MCF 10A (cell line): ENCODE data around the gene TBCD. TPM values are rescaled to one million over a fixed set of nuclear protein-coding genes. Genes with fewer than 3 reads are reported as not detected.

Source experiments
- BruUV-seq: library from RNA; stranded (reverse); fragments of 400-500 nt; replicated peaks from 2 replicates; lab custom pipeline; 2021; lab: Mats Ljungman, UMichigan
- CTCF ChIA-PET: fragments of 300-600 bp; sonication (Branson Sonifier 250); formaldehyde crosslinking; extraction: SDS; loops from one replicate; lab custom pipeline; 2021; ENCODE audit warnings: antibody characterized with exemption, inconsistent platforms; lab: Yijun Ruan, JAX
- POLR2A ChIA-PET: fragments of 300-600, 350-650 bp; sonication (Branson Sonifier 250); formaldehyde crosslinking; extraction: SDS; loops from one replicate; lab custom pipeline; 2020; ENCODE audit warnings: antibody characterized with exemption, inconsistent platforms; lab: Yijun Ruan, JAX
- DNase-seq: peaks from one replicate; pipeline ENCODE4 v3.0.0-alpha.2; 2018; ENCODE audit not compliant: unreplicated experiment
- H3K27ac Mint-ChIP-seq: one replicate; pipeline ENCODE4 v1.8.0; 2022; ENCODE audit warnings: mild to moderate bottlenecking, low read depth, mixed read lengths; ENCODE audit not compliant: unreplicated experiment
- H3K27me3 Mint-ChIP-seq: one replicate; pipeline ENCODE4 v1.8.0; 2022; ENCODE audit warnings: mixed read lengths; ENCODE audit not compliant: insufficient read depth, unreplicated experiment
- H3K36me3 Mint-ChIP-seq: one replicate; pipeline ENCODE4 v1.8.0; 2022; ENCODE audit warnings: mild to moderate bottlenecking, moderate library complexity, mixed read lengths; ENCODE audit not compliant: insufficient read depth, unreplicated experiment
- H3K4me1 Mint-ChIP-seq: one replicate; pipeline ENCODE4 v1.8.0; 2022; ENCODE audit warnings: mixed read lengths; ENCODE audit not compliant: insufficient read depth, unreplicated experiment
- H3K4me3 Mint-ChIP-seq: one replicate; pipeline ENCODE4 v1.8.0; 2022; ENCODE audit warnings: mild to moderate bottlenecking, moderate library complexity, mixed read lengths; ENCODE audit not compliant: unreplicated experiment
- H3K9me3 Mint-ChIP-seq: one replicate; pipeline ENCODE4 v1.8.0; 2022; ENCODE audit warnings: mixed read lengths; ENCODE audit not compliant: unreplicated experiment
- intact Hi-C: fragments of 100-400 bp; cut with micrococcal nuclease; formaldehyde crosslinking; loops from 2 replicates; pipeline ENCODE4 v1.14.1; 2022
- total RNA-seq: library from RNA; stranded (reverse); gene quantifications from 2 replicates; pipeline ENCODE4 v1.2.3, GENCODE V29; 2022
- TF ChIP-seq, protein P1 (sequence below): fragments of 200-600 bp; IDR thresholded peaks from one replicate; pipeline ENCODE4 v1.8.0; 2022; ENCODE audit warnings: antibody characterized with exemption, mild to moderate bottlenecking; ENCODE audit not compliant: unreplicated experiment

TBCD gene
- total RNA-seq, 1 experiment from 2014 or later = 76.2 TPM

- intact Hi-C loops = no loop called here
- H3K9me3 Mint-ChIP-seq = peaks cover 33% of the 10 kb centered on the region
- H3K4me3 Mint-ChIP-seq = no peak overlapping the region
- CTCF ChIA-PET = no interaction called here
- DNase-seq = no peak
- POLR2A ChIA-PET = no interaction called here
- TF ChIP-seq, protein P1, sequence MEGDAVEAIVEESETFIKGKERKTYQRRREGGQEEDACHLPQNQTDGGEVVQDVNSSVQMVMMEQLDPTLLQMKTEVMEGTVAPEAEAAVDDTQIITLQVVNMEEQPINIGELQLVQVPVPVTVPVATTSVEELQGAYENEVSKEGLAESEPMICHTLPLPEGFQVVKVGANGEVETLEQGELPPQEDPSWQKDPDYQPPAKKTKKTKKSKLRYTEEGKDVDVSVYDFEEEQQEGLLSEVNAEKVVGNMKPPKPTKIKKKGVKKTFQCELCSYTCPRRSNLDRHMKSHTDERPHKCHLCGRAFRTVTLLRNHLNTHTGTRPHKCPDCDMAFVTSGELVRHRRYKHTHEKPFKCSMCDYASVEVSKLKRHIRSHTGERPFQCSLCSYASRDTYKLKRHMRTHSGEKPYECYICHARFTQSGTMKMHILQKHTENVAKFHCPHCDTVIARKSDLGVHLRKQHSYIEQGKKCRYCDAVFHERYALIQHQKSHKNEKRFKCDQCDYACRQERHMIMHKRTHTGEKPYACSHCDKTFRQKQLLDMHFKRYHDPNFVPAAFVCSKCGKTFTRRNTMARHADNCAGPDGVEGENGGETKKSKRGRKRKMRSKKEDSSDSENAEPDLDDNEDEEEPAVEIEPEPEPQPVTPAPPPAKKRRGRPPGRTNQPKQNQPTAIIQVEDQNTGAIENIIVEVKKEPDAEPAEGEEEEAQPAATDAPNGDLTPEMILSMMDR = no peak
- peaks cover 43% of the 10 kb centered on the region for H3K36me3 Mint-ChIP-seq
- BruUV-seq = no TSS peak
- H3K4me1 Mint-ChIP-seq = no peaks in the 10 kb centered on the region
- H3K27me3 Mint-ChIP-seq = no peaks in the 10 kb centered on the region
- no peak overlapping the region for H3K27ac Mint-ChIP-seq
These were observed 191.5 kb downstream of the TBCD start for GRCh38 chr17:82943339-82943738.

DNA sequence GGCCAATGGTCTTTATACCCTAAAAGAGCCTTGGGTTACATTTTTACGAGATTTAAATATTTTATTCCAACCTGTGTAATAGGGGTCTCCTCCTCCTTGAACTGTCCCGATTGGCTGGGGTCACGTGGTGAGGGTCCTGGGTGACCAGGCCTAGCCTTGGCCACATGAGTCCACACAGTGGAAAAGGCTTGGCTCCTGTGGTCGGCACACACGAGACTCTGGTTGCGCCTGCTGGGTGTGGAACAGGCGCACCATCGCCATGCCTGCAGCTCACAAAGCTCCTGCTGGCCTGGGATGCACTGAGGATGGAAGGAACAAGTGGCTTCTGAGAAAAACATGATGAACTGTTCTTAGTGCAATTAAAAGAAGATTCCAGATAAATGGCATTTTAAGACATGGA is 191.9 kb downstream of the TBCD start:
- Mint-ChIP-seq H3K27ac (no peak overlapping the region), H3K4me1 (no peaks in the 10 kb centered on the region), H3K4me3 (no peak overlapping the region), H3K9me3 (peaks cover 33% of the 10 kb centered on the region), H3K27me3 (no peaks in the 10 kb centered on the region), H3K36me3 (peaks cover 43% of the 10 kb centered on the region)
- intact Hi-C loops = no loop called here
- ChIA-PET POLR2A (no interaction called here), CTCF (no interaction called here)
- BruUV-seq = no TSS peak
- no peak for DNase-seq
- TF ChIP-seq, protein P1 = no peak

GRCh38 chr17:82944990-82945389 is 193.1 kb downstream of the TBCD start:
- intact Hi-C loops = no loop called here
- no TSS peak for BruUV-seq
- Mint-ChIP-seq H3K4me3 (no peak overlapping the region), H3K4me1 (no peaks in the 10 kb centered on the region), H3K27ac (no peak overlapping the region), H3K36me3 (peaks cover 49% of the 10 kb centered on the region), H3K9me3 (peaks cover 43% of the 10 kb centered on the region), H3K27me3 (no peaks in the 10 kb centered on the region)
- CTCF ChIA-PET = no interaction called here
- DNase-seq = no peak
- POLR2A ChIA-PET = interaction anchor here (0.7 to 1.4 kb wide), 2 partner anchors 70 to 89 kb away, joined by 3 to 4 read pairs; no protein-coding TSS in a partner anchor
- TF ChIP-seq, protein P1 = no peak

- POLR2A ChIA-PET = interaction anchor here (0.6 to 1.4 kb wide), 2 partner anchors 71 to 75 kb away, joined by 3 to 4 read pairs; no protein-coding TSS in a partner anchor
- no peaks in the 10 kb centered on the region for H3K27me3 Mint-ChIP-seq
- no TSS peak for BruUV-seq
- TF ChIP-seq, protein P1 = no peak
- H3K9me3 Mint-ChIP-seq = peaks cover 48% of the 10 kb centered on the region
- peaks cover 53% of the 10 kb centered on the region for H3K36me3 Mint-ChIP-seq
- no peak overlapping the region for H3K4me3 Mint-ChIP-seq
- no peak overlapping the region for H3K27ac Mint-ChIP-seq
- intact Hi-C loops = no loop called here
- no peak for DNase-seq
- CTCF ChIA-PET = no interaction called here
- H3K4me1 Mint-ChIP-seq = no peaks in the 10 kb centered on the region
These were observed 194.2 kb downstream of the TBCD start for GRCh38 chr17:82946081-82946480.
